PFSK-1 (cell line): ENCODE measurements around the gene MYO1A.

ENCODE experiments used
- FOXP2 ChIP-seq: optimal IDR thresholded peaks from 2 replicates; pipeline ENCODE3; 2011; ENCODE audit warnings: borderline replicate concordance, control low read depth, inconsistent platforms; ENCODE audit not compliant: insufficient read depth; ENCODE audit errors: extremely low read length, extremely low read depth
- POLR2AphosphoS5 ChIP-seq: IDR thresholded peaks from 2 replicates; pipeline ENCODE4 v1.6.1; 2012; ENCODE audit warnings: low read depth, mild to moderate bottlenecking, control low read depth, low read length, moderate library complexity
- REST ChIP-seq, 2 experiments: IDR thresholded peaks; 2 replicates each; pipeline versions ENCODE4 v1.6.1 to v1.8.0; 2011 to 2012; ENCODE audit warnings: low read depth in 2 of 2, low read length in 2 of 2, control low read depth in 1 of 2, inconsistent platforms in 1 of 2, mild to moderate bottlenecking in 1 of 2, moderate library complexity in 1 of 2; ENCODE audit not compliant: insufficient read depth in 1 of 2
- SIN3A ChIP-seq: IDR thresholded peaks from 2 replicates; pipeline ENCODE4 v1.6.1; 2012; ENCODE audit warnings: mild to moderate bottlenecking, low read length, moderate library complexity, borderline replicate concordance; ENCODE audit not compliant: insufficient read depth
- TAF1 ChIP-seq: IDR thresholded peaks from 2 replicates; pipeline ENCODE4 v1.6.1; 2012; ENCODE audit warnings: low read length, control low read depth, borderline replicate concordance; ENCODE audit not compliant: insufficient read depth

The MYO1A gene

GRCh38 chr12:57096748-57097553, 47.0 kb upstream of the MYO1A start:
- TF ChIP-seq REST (IDR thresholded peaks at IDR 0.05; ENCODE audit: insufficient read depth in 1 of 2, low read depth in 2 of 2, low read length in 2 of 2) (no peak), POLR2AphosphoS5 (no peak), SIN3A (no peak), FOXP2 (no peak), TAF1 (no peak)

- TF ChIP-seq TAF1 (no peak), SIN3A (no peak), REST (IDR thresholded peaks at IDR 0.05; ENCODE audit: insufficient read depth in 1 of 2, low read depth in 2 of 2, low read length in 2 of 2) (no peak), POLR2AphosphoS5 (no peak), FOXP2 (no peak)
These were observed 46.2 kb upstream of the MYO1A start for GRCh38 chr12:57096099-57096572.

GRCh38 chr12:57095440-57095839, 45.5 kb upstream of the MYO1A start:
- TF ChIP-seq FOXP2 (no peak), SIN3A (no peak)

GRCh38 chr12:57094208-57095160, 44.6 kb upstream of the MYO1A start:
- TF ChIP-seq TAF1 (no peak), POLR2AphosphoS5 (peak; percentile 73; the same call in 1 of the 2 replicates), SIN3A (no peak; the same call in 1 of the 2 replicates), REST (IDR thresholded peaks at IDR 0.05; ENCODE audit: insufficient read depth in 1 of 2, low read depth in 2 of 2, low read length in 2 of 2) (no peak), FOXP2 (no peak)
